Endometrium (tissue), 2 donors: ENCODE results near the gene RABGGTA.

Source experiments
- FAIRE-seq: peaks from 2 replicates; lab custom pipeline; 2012; peaks lifted over from hg19 to GRCh38; lab: Jason Lieb, UNC
- donor health status: control.
- donor health status: control.

The RABGGTA gene, protein sequence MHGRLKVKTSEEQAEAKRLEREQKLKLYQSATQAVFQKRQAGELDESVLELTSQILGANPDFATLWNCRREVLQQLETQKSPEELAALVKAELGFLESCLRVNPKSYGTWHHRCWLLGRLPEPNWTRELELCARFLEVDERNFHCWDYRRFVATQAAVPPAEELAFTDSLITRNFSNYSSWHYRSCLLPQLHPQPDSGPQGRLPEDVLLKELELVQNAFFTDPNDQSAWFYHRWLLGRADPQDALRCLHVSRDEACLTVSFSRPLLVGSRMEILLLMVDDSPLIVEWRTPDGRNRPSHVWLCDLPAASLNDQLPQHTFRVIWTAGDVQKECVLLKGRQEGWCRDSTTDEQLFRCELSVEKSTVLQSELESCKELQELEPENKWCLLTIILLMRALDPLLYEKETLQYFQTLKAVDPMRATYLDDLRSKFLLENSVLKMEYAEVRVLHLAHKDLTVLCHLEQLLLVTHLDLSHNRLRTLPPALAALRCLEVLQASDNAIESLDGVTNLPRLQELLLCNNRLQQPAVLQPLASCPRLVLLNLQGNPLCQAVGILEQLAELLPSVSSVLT

DNA sequence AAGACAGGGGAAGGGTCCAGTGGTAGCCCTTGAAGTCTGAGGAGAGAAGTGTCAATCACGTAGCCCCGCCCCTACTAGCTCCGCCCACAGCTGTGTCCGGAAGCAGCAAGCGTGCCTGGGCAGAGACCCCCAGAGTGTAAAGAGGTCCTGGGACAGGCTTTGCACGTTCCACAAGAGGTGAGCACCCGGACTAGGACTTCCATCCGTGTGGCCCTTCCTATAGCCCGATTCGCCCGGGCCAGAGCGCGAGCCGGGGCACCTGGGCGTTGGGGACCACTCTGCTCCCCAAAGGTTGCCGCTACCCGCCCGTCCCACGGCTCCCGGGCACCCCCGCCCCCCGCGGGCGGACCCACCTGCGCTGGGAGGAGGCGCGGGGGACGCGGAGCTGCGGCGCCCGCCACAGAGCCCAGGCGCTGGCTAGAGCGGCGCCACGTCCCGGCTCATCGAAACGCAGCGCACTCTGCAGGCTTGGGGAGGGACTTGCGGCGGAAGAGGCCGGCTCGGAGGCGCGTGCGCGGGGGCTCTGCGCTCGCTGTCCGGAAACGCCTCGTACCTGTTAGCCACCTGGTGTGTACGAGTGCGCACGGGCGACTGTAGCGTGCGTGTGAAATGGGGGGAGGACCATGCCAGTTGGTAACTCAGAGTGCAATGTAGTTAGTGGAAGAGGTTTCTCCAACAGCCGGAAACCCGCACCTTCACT, at the start of gene RABGGTA:
RABGGTA (minus strand) TSS at position 464 of the 700 bp plus-strand sequence. CDS start 482 bp downstream, outside the sequence.
- FAIRE-seq: no peak

GRCh38 chr14:24317141-24317928, 45.9 kb upstream of the RABGGTA start:
- FAIRE-seq: no peak

DNA sequence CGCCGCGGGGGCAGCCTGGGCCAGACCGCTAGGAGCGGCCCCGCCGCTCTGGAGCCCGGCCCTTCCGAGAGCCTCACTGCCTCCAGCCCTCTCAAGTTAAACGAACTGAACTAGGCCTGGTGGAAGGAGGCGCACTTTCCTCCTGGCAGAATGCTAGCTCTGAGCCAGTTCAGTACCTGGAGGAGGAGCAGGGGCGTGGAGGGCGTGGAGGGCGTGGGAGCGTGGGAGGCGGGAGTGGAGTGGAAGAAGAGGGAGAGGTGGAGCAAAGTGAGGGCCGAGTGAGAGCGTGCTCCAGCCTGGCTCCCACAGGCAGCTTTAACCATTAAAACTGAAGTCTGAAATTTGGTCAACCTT, 45.2 kb upstream of the RABGGTA start:
- no peak for FAIRE-seq

DNA sequence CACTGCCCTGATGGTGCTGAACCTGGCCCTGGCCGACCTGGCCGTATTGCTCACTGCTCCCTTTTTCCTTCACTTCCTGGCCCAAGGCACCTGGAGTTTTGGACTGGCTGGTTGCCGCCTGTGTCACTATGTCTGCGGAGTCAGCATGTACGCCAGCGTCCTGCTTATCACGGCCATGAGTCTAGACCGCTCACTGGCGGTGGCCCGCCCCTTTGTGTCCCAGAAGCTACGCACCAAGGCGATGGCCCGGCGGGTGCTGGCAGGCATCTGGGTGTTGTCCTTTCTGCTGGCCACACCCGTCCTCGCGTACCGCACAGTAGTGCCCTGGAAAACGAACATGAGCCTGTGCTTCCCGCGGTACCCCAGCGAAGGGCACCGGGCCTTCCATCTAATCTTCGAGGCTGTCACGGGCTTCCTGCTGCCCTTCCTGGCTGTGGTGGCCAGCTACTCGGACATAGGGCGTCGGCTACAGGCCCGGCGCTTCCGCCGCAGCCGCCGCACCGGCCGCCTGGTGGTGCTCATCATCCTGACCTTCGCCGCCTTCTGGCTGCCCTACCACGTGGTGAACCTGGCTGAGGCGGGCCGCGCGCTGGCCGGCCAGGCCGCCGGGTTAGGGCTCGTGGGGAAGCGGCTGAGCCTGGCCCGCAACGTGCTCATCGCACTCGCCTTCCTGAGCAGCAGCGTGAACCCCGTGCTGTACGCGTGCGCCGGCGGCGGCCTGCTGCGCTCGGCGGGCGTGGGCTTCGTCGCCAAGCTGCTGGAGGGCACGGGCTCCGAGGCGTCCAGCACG, 44.6 kb upstream of the RABGGTA start:
- FAIRE-seq: no peak

GRCh38 chr14:24315243-24315806, 43.9 kb upstream of the RABGGTA start:
- FAIRE-seq: no peak

DNA sequence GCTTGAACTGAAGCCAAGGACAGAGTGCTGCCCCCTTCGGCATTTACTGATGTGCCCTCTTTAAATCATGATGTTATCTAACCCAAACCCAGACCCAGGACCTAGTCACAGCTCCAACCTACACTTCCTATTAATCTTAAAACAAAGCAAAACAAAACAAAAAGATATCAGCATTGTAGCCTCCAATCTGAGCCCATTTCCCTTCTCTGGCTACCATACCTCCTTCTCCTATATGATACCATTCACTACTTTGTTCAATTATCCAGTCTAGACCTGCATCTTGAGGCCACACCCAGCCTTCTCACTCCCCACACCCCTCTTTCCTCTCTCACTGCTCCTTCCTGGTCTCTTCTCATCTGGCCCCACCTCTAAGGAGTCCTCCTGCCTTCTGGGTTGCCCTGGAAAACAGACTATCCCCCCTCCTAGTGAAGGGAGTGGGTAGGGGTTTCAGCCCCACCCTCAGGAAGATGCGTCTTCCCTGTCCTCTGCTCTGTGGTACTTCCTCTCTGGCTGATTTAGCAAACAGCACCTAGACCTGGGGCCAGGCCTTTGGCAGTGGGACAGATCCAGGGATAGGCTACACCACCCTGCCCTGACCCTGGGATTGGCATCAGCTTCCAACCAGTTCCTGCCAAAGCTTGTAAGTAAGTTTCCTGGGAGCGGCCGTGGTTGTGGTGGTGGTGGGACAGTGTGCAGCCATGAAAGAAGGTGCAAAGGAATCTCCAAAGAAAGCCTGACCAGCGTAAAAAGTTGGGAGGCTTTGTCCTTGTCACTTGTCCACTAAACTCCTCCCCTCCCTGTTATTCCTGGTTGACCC, 43.2 kb upstream of the RABGGTA start:
- FAIRE-seq: no peak

DNA sequence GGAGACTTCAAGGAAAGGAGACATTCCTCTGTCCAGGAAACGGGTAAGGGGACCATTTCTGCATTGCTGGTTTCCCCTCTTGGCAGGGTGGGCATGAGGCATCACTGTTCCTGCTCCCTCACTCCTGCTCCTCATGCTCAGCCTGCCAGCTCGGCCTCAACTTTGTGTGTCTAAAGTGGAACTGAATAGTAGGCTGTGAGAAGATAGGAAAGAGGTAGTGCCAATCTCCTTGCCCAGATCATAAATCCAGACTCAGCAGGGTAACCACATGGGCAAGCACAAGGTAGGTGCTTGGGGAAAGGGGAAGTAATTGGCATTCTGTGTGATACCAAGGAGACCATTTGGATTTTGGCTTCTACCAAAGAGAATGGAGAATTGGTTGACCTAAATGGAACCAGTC, 42.5 kb upstream of the RABGGTA start:
- FAIRE-seq: no peak

GRCh38 chr14:24312736-24313507, 41.5 kb upstream of the RABGGTA start:
- FAIRE-seq: no peak

DNA sequence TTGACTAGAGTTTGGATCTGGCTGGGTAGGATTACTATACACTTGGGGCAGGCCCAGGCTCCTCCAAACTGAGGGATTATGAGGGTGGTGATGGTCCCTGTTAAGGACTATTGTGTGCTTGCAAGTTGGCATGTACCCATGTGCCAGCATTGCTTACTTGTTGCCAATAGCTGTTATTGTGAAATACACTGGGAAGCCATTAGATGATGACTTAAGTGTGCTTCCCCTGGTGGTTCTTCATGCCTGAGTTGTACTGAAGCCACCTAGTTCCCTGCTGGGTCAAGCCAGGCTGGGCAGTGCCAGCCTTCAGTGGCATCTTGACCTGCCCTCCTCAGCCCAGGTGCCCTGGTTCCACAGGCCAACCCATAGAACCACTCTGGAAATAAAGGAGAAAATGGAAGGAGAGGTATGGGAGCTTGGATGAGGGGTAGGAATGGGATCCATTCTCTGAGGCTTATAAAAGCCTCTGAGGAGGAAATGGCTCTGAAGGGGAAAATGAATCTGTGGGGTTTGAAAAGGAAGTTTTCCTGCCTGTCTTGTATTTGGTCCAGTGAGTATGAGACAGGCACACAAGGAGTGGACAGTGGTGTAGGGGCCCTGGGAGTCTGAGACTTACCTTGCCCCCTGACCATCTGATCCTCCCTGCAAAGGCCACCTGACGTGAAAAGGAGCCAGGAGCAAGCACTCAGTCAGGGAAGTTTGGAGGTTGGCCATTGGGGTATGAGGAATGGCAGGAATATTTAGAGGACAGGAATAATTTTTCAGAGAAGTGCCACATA, 40.6 kb upstream of the RABGGTA start:
- FAIRE-seq: no peak

DNA sequence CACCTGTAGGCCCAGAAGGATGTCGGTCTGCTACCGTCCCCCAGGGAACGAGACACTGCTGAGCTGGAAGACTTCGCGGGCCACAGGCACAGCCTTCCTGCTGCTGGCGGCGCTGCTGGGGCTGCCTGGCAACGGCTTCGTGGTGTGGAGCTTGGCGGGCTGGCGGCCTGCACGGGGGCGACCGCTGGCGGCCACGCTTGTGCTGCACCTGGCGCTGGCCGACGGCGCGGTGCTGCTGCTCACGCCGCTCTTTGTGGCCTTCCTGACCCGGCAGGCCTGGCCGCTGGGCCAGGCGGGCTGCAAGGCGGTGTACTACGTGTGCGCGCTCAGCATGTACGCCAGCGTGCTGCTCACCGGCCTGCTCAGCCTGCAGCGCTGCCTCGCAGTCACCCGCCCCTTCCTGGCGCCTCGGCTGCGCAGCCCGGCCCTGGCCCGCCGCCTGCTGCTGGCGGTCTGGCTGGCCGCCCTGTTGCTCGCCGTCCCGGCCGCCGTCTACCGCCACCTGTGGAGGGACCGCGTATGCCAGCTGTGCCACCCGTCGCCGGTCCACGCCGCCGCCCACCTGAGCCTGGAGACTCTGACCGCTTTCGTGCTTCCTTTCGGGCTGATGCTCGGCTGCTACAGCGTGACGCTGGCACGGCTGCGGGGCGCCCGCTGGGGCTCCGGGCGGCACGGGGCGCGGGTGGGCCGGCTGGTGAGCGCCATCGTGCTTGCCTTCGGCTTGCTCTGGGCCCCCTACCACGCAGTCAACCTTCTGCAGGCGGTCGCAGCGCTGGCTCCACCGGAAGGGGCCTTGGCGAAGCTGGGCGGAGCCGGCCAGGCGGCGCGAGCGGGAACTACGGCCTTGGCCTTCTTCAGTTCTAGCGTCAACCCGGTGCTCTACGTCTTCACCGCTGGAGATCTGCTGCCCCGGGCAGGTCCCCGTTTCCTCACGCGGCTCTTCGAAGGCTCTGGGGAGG, 39.5 kb upstream of the RABGGTA start, which contains the start of gene LTB4R:
LTB4R (plus strand) TSS at position 857 of the 959 bp plus-strand sequence. CDS start 4,150 bp downstream, outside the sequence.
- no peak for FAIRE-seq

- no peak for FAIRE-seq
These were observed 38.9 kb upstream of the RABGGTA start for GRCh38 chr14:24310265-24310645.

DNA sequence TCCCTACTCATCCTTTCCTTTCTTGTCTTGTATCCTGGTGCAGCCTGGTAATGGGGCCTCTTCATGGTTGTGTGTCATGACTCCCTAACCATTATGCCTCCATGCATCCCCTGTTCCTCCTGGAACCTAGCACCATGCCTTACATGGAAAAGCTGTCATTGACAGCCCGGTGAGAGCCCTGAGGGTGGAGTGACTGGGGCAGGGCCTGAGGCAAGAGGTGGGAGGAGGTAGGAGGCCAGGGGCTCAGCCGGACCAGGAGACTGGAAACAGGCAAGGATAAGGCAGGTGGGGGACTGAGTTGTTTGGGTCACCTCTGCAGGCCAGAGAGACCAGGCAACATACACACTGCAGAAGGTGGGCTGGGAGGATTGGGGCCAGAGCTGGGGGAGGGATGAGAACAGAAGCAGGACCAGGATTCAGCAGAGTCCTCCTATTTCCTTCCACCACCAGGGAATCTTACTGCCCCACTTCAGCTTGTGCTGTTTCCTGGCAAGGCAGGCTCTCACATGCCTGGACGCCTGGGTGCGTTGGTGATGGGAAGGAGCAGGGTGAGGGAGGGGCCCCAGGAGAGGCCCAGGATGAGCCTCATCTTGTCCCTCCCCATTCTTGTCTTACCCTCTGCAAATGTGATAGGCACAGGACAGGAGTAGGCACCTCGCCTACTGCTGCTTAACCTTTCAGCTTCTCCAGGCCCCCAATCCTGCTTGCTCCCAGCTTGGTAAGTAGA, 38.3 kb upstream of the RABGGTA start, which contains the start of gene LTB4R2:
LTB4R2 (plus strand) TSS at position 603 of the 727 bp plus-strand sequence. CDS start 525 bp downstream, outside the sequence.
- no peak for FAIRE-seq

DNA sequence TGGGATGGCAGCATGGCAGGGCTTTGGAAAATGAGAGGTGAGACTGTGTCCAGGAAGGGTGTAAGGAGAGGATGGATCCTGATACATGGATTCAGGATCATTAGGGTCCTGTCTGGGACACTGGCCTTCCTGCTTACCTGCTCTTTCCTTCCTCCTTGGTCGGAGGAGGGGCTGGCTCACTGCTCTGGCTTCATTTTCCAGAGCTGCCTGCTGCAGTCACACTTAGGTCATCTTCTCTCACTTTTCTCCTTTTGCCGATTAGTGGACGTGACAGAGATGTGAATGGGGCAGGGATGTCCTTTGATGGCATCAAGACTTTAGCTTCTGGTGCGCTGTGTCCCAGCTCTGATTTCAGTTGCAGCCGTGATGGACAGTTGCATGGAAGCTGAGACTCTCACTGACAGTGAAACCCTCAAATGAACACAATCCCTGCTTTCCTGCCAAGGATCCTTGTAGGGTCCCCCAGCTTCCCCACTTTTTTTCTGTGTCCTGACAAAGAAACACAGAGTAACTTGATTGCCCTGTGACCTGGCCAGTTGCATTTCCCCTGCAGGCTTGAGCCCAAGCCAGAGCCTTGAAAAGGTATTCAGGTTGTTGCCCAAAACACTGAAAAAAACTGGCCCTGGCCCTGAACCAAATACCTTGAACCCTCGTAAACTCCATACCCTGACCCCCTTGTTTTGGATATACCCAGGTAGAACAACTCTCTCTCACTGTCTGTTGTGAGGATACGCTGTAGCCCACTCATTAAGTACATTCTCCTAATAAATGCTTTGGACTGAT, 37.1 kb upstream of the RABGGTA start:
- no peak for FAIRE-seq

DNA sequence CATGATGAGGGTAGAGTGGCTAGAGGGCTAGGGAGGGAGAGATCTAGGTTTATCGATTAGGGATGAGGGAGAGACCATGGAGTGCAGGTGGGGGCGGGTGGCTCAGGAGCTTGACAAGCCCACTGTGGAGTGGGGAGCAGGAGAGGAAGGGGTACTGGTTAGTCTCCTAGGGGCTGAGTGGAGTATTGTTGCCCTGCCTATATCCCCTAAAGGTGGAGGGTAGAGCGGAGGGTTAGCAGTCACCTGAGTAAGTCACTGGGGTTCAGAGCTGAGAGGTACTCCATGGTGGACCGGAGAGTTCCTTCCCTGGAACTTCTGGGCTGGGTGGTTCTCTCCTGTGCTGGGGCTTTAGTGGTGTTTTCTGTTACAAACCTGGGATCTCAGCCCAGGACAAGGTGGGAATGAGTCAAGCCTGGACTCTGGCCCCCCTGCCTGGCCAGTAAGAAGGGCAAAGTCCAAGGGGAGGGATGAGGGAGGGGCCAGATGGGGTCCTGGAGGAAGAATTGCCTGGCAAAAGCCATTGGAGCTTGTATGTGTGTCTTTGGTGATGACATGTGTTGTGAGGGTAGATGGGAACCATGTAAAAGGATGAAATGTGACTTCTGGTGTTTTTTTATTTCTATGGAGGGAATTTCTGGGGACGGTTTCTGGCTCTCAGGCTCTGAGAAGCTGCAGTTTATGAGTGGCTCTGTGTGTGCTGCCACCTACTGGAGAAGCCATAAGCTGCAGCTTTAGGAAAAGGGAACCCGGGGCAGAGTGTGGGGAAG, 36.4 kb upstream of the RABGGTA start, which contains the start of gene CIDEB:
CIDEB (minus strand) TSS at position 403 of the 767 bp plus-strand sequence; CDS start at position 284, 119 bp downstream.
- no peak for FAIRE-seq

- no peak for FAIRE-seq
These were observed 35.8 kb upstream of the RABGGTA start for GRCh38 chr14:24307156-24307574.
